ENCODE measurements around the gene STOX2.

DNA sequence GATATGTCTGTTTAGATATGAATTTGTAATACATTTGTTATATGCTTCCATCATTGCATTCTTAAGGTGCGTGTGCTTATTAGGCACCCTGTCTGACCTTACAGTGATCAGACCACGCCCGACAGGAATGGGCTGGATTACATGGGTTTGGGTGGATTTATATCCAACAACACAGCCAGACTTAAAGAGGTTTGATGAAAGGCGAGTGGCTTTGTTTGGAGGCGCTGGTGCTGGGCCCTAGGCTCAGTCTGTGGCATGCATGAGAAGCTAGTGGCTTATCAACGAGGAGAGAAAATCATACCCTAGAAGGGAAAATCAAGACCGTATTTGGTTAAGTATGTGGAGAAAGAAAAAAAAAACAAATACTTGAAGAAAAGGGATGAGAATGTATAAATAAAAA, 80.7 kb downstream of the STOX2 start:
- TF ChIP-seq, protein P1, sequence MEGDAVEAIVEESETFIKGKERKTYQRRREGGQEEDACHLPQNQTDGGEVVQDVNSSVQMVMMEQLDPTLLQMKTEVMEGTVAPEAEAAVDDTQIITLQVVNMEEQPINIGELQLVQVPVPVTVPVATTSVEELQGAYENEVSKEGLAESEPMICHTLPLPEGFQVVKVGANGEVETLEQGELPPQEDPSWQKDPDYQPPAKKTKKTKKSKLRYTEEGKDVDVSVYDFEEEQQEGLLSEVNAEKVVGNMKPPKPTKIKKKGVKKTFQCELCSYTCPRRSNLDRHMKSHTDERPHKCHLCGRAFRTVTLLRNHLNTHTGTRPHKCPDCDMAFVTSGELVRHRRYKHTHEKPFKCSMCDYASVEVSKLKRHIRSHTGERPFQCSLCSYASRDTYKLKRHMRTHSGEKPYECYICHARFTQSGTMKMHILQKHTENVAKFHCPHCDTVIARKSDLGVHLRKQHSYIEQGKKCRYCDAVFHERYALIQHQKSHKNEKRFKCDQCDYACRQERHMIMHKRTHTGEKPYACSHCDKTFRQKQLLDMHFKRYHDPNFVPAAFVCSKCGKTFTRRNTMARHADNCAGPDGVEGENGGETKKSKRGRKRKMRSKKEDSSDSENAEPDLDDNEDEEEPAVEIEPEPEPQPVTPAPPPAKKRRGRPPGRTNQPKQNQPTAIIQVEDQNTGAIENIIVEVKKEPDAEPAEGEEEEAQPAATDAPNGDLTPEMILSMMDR (conservative IDR thresholded peaks at IDR 0.05), result no peak
- TF ChIP-seq ZFX (IDR thresholded peaks at IDR 0.05), result no peak

All from C4-2B (cell line).